Measurements from ENCODE around the gene AK6.
"Not testable (repeated sequence)": the region's sequence is repeated elsewhere in the genome, so short reads cannot be mapped to it uniquely, and the experiment has no call there.

Gene AK6

DNA sequence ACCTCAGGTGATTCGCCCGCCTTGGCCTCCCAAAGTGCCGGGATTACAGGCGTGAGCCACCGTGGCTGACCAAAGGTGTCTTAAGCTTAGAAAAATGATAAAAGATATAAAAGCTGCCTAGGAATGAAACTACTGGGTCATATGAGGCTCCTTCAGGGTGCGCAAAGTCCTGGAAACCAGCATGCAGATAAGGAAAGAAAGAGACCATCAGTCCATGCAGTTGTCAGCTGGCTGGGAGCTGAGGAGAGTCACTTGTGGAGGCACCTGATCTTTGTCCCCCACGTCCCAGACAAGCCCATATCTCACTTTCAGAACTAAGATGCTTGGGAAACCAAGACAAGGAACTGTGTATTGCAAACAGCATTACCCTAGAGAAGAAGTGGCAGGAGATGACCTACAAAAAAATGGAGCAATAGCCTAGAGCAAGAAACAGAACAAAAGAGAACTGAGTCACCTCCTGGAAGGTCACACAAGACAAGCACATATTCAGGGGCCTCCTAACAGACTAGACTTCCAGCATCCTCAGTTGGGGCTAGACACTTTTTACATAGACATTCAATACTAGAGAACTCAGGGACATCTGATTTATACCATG is 33.9 kb downstream of the AK6 start:
- DNase-seq (ENCODE audit: low spot score): no peak

DNA sequence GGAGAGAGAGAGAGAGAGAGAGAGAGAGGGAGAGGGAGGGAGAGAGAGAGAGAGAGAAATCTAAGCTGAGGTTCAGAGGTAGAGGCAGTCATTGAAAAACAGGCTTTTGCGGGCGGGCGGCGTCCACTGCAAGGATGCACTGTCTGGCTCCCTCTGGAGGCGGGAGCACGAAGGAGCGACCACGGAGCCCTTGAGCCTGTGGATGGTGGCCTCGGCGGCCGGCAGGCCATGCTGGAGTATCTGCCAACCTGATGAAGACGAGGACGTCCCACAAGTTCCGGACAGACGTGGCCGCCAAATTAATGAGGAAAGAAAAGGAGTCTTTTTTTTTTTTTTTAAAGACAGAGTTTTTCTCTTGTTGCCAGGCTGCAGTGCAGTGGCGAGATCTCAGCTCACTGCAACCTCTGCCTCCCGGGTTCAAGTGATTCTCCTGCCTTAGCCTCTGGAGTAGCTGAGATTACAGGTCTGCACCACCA is 34.5 kb downstream of the AK6 start:
- DNase-seq (ENCODE audit: low spot score): peak; percentile 85

DNA sequence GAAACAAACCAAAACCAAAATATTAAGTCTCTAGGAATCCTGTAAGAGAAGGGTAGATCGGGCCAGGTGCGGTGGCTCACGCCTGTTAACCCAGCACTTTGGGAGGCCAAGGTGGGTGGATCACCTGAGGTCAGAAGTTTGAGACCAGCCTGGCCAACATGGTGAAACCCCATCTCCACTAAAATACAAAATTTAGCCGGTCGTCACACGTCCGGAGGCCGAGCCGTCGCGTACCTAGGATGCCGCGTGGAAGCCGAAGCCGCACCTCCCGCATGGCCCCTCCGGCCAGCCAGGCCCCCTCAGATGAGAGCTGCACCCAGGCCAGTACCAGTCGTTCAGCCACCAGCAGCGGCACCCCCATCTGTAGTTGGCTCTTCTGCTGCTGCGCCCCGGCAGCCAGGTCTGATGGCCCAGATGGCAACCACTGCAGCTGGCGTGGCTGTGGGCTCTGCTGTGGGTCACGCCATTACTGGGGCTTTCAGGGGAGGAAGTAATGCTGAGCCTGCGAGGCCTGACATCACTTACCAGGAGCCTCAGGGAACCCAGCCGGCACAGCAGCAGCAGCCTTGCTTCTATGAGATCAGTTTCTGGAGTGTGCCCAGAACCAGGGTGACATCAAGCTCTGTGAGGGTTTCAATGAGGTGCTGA is 35.5 kb downstream of the AK6 start:
- not testable (repeated sequence) for DNase-seq (ENCODE audit: low spot score)

DNA sequence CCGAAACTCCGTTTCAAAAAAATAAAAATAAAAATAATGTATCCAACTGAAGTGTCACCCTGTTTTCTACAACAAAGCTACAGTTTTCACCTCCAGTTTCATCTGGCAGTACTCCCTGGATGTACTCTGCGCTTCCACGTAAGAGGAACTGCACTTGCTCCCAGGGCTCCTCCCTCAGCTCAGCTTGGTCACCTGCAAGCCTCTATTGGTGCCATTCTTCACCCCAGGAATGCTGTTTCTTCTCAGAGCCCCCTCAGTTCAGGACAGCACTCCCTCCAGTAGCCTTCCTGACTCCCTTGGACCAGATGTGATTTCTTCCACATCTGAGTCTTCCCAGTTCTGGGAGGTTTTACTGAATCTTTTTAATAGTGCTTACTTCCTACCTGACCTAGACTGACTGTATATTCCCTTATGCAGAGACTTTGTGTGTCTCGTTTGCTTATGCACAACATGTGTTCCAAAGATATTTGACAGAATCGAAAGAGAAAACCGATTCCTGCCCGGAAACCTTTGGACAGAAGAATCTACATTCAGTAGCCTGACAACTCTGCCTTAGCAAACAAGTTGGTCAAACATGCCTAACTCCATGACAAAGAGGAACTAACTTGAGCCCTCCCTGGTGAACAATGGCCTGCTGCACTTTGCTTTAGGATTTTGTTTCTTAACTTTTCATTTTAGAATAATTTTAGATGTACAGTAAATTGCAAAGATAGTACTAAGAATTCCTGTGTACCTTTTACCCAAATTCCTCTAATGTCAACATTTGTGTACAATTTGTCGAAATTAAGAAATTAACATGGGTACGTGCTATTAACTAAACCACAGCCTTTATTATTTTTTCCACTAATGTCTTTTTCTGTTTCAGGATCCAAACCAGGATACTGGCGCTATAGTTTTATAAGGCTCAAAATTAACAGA is 37.5 kb downstream of the AK6 start:
- DNase-seq (ENCODE audit: low spot score): no peak

DNA sequence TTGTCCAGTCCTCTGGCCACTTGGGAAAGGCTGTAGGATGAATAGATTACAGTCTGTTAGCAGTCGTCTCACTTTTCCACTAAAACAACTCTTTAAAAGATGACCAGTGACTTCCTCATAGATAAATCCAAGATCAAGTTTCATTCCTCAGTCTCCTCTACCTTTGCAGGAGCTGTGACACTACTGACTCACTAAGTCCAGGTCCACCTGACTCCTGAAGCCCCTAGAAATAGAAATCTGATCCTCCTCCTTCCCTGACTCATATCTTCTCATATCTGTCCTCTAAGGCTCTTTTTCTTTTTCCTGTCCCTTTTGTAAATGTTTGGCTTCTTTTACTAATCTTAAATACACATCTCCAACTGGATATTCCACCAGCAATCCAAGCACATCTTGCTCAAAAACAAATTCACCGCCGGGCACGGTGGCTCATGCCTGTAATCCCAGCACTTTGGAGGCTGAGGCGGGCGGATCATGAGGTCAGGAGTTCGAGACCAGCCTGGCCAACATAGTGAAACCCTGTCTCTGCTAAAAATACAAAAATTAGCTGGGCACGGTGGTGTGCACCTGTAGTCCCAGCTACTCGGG is 39.3 kb downstream of the AK6 start:
- DNase-seq (ENCODE audit: low spot score): no peak

DNA sequence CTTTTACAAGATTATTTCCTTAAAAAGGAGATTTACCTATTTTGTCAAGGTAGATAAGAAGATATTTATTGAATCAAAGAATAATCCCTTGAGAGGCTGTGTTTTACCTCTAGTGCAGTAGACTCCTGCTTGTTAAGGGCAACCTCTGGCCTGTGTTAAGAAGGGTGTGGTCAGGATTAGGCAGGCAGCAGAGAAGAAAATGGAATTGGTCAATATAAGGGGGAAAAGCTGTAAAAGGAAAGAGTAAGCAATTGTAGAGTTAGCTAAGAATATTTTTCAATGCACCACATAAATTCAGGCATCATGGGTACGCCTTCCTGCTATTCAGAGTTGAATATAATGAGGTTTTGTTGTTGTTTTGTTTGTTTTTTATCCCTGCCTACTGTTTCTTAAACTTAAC is 43.0 kb downstream of the AK6 start:
- DNase-seq (ENCODE audit: low spot score): no peak

DNA sequence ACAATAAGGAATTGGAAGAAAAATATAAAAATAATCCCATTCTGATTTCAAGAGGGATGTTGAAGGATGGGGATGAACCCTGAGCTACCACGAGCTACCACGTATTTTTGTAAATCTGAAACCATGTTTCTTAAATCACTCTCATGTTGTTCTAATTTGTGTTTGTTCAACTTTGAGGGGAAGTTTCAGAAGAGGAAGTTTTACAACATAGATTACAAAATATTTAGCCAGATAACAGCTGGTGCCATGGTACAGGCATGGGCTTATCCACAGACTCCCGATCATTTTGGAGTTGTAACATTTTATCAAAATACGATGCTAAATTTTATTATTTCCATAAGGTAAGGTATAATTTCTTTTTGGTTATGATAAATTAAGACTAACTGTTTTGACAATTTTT is 51.9 kb downstream of the AK6 start:
- DNase-seq (ENCODE audit: low spot score): no peak

DNA sequence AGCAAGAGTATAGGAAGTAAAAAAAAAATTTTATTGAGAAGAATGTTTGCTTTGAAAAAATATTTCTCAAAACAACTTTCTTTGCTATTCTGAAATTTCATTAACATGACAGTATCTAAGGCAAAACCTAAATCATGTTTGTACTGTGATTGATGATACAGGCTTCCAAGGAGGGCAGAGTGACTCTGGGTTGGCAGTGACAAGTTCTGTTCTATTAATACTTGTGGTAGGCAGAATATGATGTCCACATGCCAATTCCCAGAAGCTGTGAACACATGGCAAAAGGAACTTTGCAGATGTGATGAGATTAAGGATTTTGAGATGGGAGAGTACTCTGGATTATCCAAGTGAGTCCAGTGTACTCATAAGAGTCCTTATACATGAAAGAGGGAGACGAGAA is 53.3 kb downstream of the AK6 start:
- DNase-seq (ENCODE audit: low spot score): no peak

DNA sequence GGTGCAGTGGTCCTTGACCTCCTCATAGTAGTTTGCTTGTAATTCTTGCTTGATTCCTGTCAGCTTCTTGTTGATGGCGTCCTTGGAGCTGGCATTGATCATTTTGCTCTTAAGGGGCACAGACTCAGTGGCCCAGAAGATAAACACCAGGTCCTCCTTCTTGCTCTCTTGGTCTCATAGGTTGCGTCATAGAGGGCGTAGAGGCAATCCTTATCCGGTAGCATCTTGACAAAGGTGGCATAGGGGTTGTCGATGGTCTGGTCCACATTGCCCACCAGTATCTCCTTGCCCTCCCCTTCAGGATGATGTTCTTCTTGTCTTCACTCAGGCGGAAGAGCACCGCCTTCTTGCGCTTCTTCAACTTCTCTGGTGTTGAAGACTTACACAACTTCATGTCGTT is 55.9 kb downstream of the AK6 start:
- no peak for DNase-seq (ENCODE audit: low spot score)

DNA sequence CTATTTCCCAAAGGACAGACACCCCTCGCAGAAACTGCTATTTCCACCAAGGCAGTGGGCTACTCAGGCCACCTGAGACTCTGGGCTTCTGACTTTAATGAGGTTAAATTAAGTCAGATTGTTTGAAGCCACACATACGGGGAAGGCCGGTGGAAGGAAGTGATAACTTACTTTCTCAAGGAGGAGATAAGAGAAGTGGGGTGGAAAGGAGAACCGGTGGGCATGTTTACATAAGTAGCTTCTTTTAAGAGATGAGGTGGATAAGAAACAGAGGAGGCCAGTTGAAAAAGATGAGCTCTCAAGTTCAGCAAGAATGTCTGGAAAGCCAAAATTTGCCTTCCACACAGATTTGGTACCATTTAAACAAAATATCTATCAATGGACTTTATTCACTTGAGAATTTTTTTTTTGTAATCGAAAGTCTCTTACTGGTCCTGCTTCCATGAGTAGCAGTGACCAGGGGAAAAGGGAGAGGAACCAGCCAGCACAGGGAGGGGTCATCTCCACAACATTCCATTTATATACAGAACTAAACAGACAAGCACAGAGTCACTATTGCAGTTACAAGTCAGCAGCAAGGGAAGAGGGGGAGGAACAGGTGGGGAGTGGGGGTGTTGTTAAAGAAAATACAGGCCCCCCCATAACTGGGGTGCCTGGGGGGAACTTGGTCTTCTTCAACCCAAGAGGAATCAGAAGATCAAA is 56.7 kb downstream of the AK6 start:
- DNase-seq (ENCODE audit: low spot score): no peak

DNA sequence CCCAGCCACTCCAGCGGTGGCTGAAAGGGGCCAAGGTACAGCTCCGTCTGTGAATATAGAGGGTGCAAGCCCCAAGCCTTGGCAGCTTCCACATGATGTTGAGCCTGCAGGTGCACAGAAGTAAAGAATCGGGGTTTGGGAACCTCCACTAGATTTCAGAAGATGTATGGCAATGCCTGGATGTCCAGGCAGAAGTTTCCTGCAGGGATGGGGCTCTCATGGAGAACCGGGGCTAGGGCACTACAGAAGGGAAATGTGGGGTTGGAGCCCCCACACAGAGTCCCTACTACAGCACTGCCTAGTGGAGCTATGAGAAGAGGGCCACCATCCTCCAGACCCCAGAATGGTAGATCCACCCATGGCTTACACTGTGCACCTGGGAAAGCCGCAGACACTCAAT is 59.9 kb downstream of the AK6 start:
- DNase-seq (ENCODE audit: low spot score): no peak

DNA sequence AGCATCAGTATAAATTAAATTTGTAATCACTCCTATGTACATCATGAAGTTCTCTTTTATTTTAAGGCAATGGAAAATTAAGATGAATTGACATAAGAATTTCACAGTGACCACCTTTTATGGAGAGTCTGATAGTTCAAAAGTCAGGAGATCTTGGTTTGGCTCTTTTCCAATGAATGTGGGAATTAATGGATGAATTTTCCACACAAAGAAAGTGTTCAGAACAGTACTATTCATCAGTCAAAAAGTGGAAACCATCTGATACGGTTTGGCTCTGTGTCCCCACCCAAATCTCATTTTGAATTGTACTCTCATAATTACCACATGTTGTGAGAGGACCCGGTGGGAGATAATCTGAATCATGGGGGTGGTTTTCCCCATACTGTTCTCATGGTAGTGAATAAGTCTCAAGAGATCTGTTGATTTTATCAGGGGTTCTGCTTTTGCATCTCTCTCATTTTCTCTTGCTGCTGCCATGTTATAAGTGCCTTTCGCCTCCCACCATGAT is 61.2 kb downstream of the AK6 start:
- DNase-seq (ENCODE audit: low spot score): no peak

DNA sequence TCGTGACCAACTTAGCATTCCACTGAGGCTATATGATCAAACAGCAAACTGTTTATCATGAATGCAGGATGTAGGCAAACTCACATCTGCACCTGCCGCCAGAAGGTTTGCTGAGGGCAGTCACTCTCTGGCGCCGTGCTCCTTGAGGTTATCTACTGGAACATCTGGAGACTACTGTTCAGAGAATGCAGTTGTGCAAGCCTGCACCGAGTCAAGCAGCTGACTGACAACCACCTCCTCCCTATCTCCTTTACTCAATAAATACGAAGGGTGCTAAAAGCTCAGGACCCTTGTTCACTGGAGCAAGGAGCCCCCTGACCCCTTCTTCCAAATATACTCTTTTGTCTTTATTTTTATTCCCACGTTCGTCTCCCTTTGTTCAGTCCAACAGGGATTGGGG is 63.8 kb downstream of the AK6 start:
- no peak for DNase-seq (ENCODE audit: low spot score)
